Right atrium auricular region (tissue), 2 donors: ENCODE results near the gene STAP2. TPM values are rescaled to one million over a fixed set of nuclear protein-coding genes. Genes with fewer than 3 reads are reported as not detected.

Experiments
- DNase-seq: peaks from one replicate; pipeline ENCODE4 v3.0.0-alpha.2; 2019; ENCODE audit warnings: low spot score
- H3K27ac ChIP-seq, 2 donors: fragments of 200-600 bp; sonication (generic); 1 replicate in 1 of 2; 2 replicates in 1 of 2; pipeline ENCODE4 v1.5.1; 2016 to 2019
- H3K27me3 ChIP-seq, 2 donors: fragments of 200-600 bp; sonication (generic); one replicate each; pipeline versions ENCODE4 v1.5.1 to v1.6.0; 2017 to 2019
- H3K36me3 ChIP-seq: fragments of 200-600 bp; sonication (generic); one replicate; pipeline ENCODE4 v1.5.1; 2016
- H3K4me1 ChIP-seq, 2 donors: fragments of 200-600 bp; sonication (generic); one replicate each; pipeline versions ENCODE4 v1.5.1 to v1.6.0; 2017 to 2019
- H3K4me3 ChIP-seq, 2 donors: fragments of 200-600 bp; sonication (generic); 1 replicate in 1 of 2; 2 replicates in 1 of 2; pipeline ENCODE4 v1.5.1; 2017 to 2019; ENCODE audit warnings: mild to moderate bottlenecking in 1 of 2, moderate library complexity in 1 of 2
- H3K9me3 ChIP-seq, 2 donors: fragments of 200-600 bp; sonication (generic); one replicate each; pipeline ENCODE4 v1.5.1; 2019
- total RNA-seq, 2 donors: library from RNA; depleted of rRNA; stranded (reverse); fragments of >200 nt; gene quantifications; one replicate each; pipeline ENCODE4 v1.1.0, GENCODE V29; 2016
- TF ChIP-seq, protein P1 (sequence below), 2 donors: fragments of 200-600 bp; sonication (generic); IDR thresholded peaks; one replicate each; pipeline ENCODE4 v1.5.1; 2019; ENCODE audit warnings: antibody characterized with exemption in 2 of 2

Gene STAP2
- total RNA-seq, 2 donors from 2014 or later: 4.8 to 11.8 TPM

DNA sequence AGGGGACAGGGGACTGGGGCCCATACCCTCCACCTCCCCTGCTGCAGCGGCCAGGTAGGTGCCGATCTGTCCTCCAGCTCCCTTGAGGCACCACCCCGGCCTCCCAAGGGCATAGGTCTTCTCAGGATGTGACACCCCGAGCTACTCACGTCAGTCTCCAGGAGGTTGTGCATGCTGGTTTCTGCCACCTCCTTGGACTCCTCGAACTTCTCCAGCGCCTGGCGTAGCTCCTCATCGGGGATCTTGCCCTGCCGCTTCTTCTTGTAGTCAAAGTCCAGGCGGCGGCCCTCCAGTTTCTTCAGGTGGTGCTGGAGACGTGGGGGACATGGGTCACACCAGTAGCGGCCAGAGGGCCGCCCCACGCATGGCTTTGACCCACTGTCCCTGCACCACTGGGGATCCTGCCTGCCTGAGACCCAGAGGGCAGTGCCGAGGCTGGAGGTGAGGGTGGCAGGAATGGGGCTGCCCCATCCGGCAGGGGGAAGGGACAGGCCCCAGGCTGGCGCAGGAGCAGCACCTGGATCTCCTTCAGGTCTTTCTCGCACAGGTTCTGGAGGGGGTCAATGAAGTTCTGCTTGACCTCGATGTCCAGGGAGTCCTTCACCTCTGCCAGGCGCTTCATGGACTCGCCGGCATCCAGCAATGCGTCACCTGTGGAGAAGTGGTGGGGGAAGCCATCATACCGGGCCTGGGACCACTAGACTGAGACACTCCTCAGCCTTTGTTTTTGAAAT is 25.1 kb upstream of the STAP2 start:
- no peak overlapping the region for H3K27ac ChIP-seq
- no peak for DNase-seq
- no peak overlapping the region for H3K4me3 ChIP-seq
- peaks cover 0 to 22% of the 10 kb centered on the region in 2 donors for H3K4me1 ChIP-seq
- TF ChIP-seq, protein P1, sequence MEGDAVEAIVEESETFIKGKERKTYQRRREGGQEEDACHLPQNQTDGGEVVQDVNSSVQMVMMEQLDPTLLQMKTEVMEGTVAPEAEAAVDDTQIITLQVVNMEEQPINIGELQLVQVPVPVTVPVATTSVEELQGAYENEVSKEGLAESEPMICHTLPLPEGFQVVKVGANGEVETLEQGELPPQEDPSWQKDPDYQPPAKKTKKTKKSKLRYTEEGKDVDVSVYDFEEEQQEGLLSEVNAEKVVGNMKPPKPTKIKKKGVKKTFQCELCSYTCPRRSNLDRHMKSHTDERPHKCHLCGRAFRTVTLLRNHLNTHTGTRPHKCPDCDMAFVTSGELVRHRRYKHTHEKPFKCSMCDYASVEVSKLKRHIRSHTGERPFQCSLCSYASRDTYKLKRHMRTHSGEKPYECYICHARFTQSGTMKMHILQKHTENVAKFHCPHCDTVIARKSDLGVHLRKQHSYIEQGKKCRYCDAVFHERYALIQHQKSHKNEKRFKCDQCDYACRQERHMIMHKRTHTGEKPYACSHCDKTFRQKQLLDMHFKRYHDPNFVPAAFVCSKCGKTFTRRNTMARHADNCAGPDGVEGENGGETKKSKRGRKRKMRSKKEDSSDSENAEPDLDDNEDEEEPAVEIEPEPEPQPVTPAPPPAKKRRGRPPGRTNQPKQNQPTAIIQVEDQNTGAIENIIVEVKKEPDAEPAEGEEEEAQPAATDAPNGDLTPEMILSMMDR (IDR thresholded peaks at IDR 0.05): no peak
- no peaks in the 10 kb centered on the region for H3K27me3 ChIP-seq
- no peaks in the 10 kb centered on the region for H3K9me3 ChIP-seq
- peaks cover 76% of the 10 kb centered on the region for H3K36me3 ChIP-seq

DNA sequence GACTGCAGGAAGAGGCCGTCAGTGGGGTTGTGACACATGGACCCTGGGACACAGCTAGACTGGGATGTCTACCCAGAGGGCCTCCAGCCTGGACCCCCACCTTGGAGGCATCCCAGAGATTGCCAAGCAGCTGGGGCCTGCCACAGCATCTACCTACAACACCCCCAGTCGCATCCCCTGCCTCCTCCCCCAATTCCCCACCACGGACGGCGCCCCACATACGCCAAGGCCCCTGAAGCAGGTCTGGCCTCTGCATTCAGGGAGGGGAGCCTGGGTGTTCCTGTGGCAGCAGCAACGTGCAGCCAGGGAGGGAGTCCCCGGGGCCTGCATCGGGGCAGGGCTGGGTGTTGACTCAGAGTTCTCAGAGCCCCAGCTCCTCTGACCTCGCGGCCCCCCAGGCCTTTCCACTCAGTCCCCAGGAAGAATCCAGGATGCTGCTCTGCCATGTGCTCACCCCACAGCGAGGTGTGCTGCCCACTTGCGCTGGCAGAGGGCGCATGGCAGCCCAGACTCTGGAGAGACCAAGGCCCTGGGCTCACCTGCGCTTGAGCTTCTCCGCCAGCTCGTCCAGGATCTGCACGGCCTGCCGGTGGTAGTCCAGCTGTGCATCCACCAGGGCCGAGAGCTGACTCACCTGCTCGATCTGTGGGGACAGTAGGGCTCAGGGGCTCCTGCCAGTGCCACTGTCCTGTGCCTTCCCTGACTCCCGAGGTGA is 24.4 kb upstream of the STAP2 start:
- TF ChIP-seq, protein P1 (IDR thresholded peaks at IDR 0.05): no peak
- H3K27me3 ChIP-seq: no peaks in the 10 kb centered on the region
- H3K27ac ChIP-seq: no peak overlapping the region
- H3K9me3 ChIP-seq: no peaks in the 10 kb centered on the region
- no peak overlapping the region for H3K4me3 ChIP-seq
- no peak for DNase-seq
- peaks cover 76% of the 10 kb centered on the region for H3K36me3 ChIP-seq
- H3K4me1 ChIP-seq: peaks cover 0 to 14% of the 10 kb centered on the region in 2 donors

DNA sequence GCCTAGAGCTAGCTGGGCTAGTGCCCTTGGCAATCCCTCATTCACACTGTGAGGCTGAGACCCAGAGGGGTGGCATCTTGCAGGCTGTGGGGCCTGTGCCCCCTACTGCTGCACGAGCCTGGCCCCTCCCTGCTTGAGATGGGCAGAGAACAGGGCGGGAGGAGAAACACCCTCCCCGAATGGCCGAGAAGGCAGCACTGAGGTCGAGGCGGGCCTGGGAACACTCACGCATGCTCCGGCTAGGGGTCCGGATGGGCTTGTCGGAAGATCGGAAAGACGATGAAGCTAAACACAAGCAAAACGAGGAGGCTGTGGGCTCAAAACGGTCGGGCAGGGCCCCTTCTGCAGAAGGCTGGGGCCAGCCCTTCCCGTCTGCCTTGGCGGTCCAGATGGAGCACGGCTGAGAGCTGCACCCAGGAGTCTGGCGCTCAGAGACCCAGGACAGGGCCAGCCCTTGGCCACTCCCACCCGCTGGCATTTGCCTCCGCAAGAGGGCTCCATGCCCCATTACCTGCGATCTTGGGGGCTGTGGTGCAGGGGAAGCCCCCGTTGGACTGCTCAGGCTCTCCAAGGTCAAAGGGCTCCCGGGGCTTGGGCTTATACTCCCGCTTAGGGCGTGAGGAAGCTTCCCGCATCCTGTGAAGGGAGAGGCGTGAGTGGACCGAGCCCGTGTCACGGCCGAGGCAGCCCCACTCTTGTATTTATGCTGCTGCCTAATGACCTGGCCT is 23.6 kb upstream of the STAP2 start:
- Histone ChIP-seq H3K4me3 (no peak overlapping the region), H3K4me1 (peaks cover 0 to 7% of the 10 kb centered on the region in 2 donors), H3K9me3 (no peaks in the 10 kb centered on the region), H3K36me3 (peaks cover 76% of the 10 kb centered on the region), H3K27me3 (no peaks in the 10 kb centered on the region), H3K27ac (no peak overlapping the region)
- DNase-seq: no peak
- TF ChIP-seq, protein P1 (IDR thresholded peaks at IDR 0.05): no peak

DNA sequence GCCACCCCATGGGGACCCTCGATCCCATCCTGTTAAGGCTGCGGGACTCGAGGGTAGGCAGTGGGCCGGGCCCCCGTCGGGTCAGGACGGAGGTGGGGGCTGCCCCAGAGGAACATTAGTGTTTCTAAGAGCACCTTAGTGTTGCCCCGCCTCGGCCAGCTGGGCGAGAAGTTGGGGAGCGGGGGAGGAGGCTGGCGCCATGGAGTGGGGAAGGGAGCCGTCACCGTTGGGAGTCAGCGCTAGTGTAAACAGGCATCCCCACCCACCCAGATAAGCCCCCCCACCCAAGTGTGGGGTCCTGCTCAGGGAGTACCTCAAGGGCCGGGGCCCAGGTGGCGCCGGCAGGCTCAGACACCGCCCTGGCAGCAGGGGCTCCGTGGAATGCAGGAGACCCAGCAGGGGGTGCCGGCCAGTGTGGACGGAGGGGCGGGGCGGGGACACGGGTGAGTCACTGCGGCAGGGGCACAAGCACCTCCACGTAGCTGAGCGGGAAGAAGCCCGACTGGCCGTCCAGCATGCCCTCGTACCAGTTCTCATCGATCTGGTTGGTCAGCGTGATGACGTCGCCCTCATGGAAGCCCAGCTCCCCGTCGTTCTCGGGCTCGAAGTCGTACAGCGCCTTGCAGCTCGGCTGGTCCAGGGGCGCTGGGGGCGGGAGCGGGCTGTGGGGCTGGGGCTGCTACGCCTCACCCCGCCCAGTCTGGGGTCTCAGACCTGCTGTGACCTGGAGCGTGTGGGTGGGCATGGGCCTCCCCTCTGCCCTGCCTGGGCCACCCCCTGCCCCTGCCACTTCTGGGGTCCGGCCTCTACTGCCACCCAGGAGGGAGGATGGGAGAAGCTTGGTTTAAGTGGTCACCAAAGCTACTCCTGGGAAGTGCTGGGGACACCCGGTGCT is 22.8 kb upstream of the STAP2 start:
- Histone ChIP-seq H3K4me1 (no peaks in the 10 kb centered on the region), H3K27me3 (no peaks in the 10 kb centered on the region), H3K36me3 (peaks cover 75% of the 10 kb centered on the region), H3K9me3 (no peaks in the 10 kb centered on the region), H3K4me3 (no peak overlapping the region), H3K27ac (no peak overlapping the region)
- TF ChIP-seq, protein P1 (IDR thresholded peaks at IDR 0.05): no peak
- DNase-seq: no peak

DNA sequence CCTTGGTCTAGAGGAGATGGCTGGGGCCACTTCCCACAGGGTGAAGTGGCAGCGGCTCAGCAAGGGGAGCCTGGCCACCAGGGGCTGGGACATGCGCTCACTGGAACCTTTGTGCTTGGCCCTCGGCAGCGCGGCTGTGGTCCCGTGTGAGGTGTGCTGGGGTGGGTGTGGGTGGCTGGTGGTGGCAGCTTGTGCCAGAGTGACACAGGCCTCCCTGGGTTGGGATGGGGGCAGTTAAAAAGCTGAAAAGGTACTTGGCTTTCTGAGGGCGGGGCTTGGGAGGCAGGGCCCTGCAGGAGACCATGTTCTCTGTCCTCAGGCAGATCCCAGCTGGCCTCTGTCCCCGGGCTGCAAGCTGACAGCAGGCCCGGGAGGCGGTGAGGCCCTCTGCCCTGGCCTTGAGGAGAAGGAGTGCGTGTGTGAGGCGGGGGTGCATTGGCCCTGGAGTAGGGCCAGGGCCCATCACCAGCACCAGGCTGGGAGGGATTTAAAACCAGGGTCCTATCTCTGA is 22.1 kb upstream of the STAP2 start:
- H3K36me3 ChIP-seq: peaks cover 68% of the 10 kb centered on the region
- H3K27me3 ChIP-seq: no peaks in the 10 kb centered on the region
- no peak overlapping the region for H3K27ac ChIP-seq
- H3K4me3 ChIP-seq: no peak overlapping the region
- H3K4me1 ChIP-seq: no peaks in the 10 kb centered on the region
- no peaks in the 10 kb centered on the region for H3K9me3 ChIP-seq
- TF ChIP-seq, protein P1 (IDR thresholded peaks at IDR 0.05): no peak
- no peak for DNase-seq
